SK-N-SH (cell line): Measurements from ENCODE around the gene SETD3.

Source experiments
- CTCF ChIP-seq: fragments of 200-600 bp; sonication (generic); IDR thresholded peaks from 2 replicates; pipeline ENCODE4 v1.6.1; 2017; ENCODE audit warnings: antibody characterized with exemption, mild to moderate bottlenecking, moderate library complexity
- NFIC ChIP-seq: IDR thresholded peaks from 2 replicates; pipeline ENCODE4 v1.4.0; 2012; ENCODE audit warnings: borderline replicate concordance
- TAF1 ChIP-seq: IDR thresholded peaks from 2 replicates; pipeline ENCODE4 v1.6.1; 2012; ENCODE audit warnings: low read depth, mild to moderate bottlenecking, low read length, moderate library complexity, borderline replicate concordance

- TF ChIP-seq TAF1: no peak
- TF ChIP-seq NFIC: no peak
- no peak for TF ChIP-seq CTCF
Observed at GRCh38 chr14:99512110-99512449, 31.4 kb upstream of the SETD3 start.
